GM12878 (cell line): ENCODE measurements around the gene CSMD2. TPM values are rescaled to one million over a fixed set of nuclear protein-coding genes. Genes with fewer than 3 reads are reported as not detected.

ENCODE experiments used
- BCL3 ChIP-seq: IDR thresholded peaks from 2 replicates; pipeline ENCODE4 v1.6.1; 2011; ENCODE audit warnings: borderline replicate concordance, low read depth, mild to moderate bottlenecking, moderate library complexity, low read length; ENCODE audit not compliant: insufficient read depth, poor library complexity, severe bottlenecking
- CBX5 ChIP-seq: sonication (generic); IDR thresholded peaks from 2 replicates; pipeline ENCODE4 v1.6.1; 2016; ENCODE audit warnings: low read depth, moderate library complexity, mild to moderate bottlenecking, inconsistent platforms
- CREB1 ChIP-seq: IDR thresholded peaks from 2 replicates; pipeline ENCODE4 v1.6.1; 2012; ENCODE audit warnings: low read depth, mild to moderate bottlenecking, inconsistent platforms
- CTCF ChIP-seq, 3 experiments: IDR thresholded peaks in 2 of 3; conservative IDR thresholded peaks in 1 of 3; 2 replicates each; pipeline ENCODE4 v1.5.1; 2011; ENCODE audit warnings: low read depth in 3 of 3, low read length in 3 of 3, mild to moderate bottlenecking in 3 of 3, control low read depth in 2 of 3, moderate library complexity in 2 of 3, inconsistent platforms in 1 of 3, mixed read lengths in 1 of 3; ENCODE audit not compliant: control insufficient read depth in 2 of 3, insufficient read depth in 1 of 3; ENCODE audit errors: extremely low read depth in 1 of 3
- ETV6 ChIP-seq, 2 experiments: fragments of 450-650 bp in 1 of 2; IDR thresholded peaks in 1 of 2; conservative IDR thresholded peaks in 1 of 2; 2 replicates each; pipeline ENCODE4 v1.6.1; 2014; ENCODE audit warnings: antibody characterized with exemption in 1 of 2, borderline replicate concordance in 1 of 2, low read depth in 1 of 2, mild to moderate bottlenecking in 1 of 2, moderate library complexity in 1 of 2
- NKRF ChIP-seq: fragments of 450-650 bp; conservative IDR thresholded peaks from 2 replicates; pipeline ENCODE4 v1.6.1; 2017; ENCODE audit warnings: mild to moderate bottlenecking, moderate library complexity
- PAX8 ChIP-seq: fragments of 450-650 bp; IDR thresholded peaks from 2 replicates; pipeline ENCODE4 v1.6.1; 2017; ENCODE audit warnings: mild to moderate bottlenecking, moderate library complexity
- PRDM15 ChIP-seq: fragments of 450-650 bp; formaldehyde crosslinking; IDR thresholded peaks from 2 replicates; pipeline ENCODE4 v1.4.0; 2020; ENCODE audit warnings: mild to moderate bottlenecking, moderate library complexity
- RB1 ChIP-seq: fragments of 450-650 bp; formaldehyde crosslinking; IDR thresholded peaks from 2 replicates; pipeline ENCODE4 v1.6.1; 2017; ENCODE audit warnings: mild to moderate bottlenecking, borderline replicate concordance
- SIX5 ChIP-seq: IDR thresholded peaks from 2 replicates; pipeline ENCODE4 v1.6.1; 2011; ENCODE audit warnings: mild to moderate bottlenecking, low read depth, low read length, moderate library complexity; ENCODE audit not compliant: severe bottlenecking
- SP1 ChIP-seq: IDR thresholded peaks from one replicate; pipeline ENCODE4 v1.6.1; 2011; ENCODE audit warnings: low read depth, low read length
- ZNF274 ChIP-seq: IDR thresholded peaks from one replicate; pipeline ENCODE4 v1.8.0; 2011; ENCODE audit not compliant: insufficient read length, insufficient read depth
- ZNF384 ChIP-seq: IDR thresholded peaks from 2 replicates; pipeline ENCODE4 v1.6.1; 2012; ENCODE audit warnings: low read depth, mild to moderate bottlenecking, low read length, improper control_type of control experiment, borderline replicate concordance
- ZNF687 ChIP-seq: fragments of 450-650 bp; IDR thresholded peaks from 2 replicates; pipeline ENCODE4 v1.6.1; 2017; ENCODE audit warnings: mild to moderate bottlenecking, moderate library complexity
- polyA plus RNA-seq, 11 experiments: library from polyadenylated mRNA; depleted of rRNA in 4 of 11; unstranded in 6 of 11; stranded (reverse) in 5 of 11; fragments of >200 nt; fragmentation: Nextera tagmentation in 4 of 11; fragmentation: Illumina TruSeq in 1 of 11; extraction: Ambion mirVana in 4 of 11; extraction: Trizol in 1 of 11; gene quantifications; 1 replicate in 1 of 11; 2 replicates in 10 of 11; pipeline versions ENCODE4 v1.2.1 to v1.2.3, GENCODE V29; 2011 to 2016; ENCODE audit warnings: inconsistent platforms in 2 of 11, missing spikeins in 2 of 11, low read depth in 1 of 11
- total RNA-seq, 4 experiments: library from RNA; depleted of rRNA in 3 of 4; stranded (reverse); fragments of >200 nt in 3 of 4; fragmentation: Illumina TruSeq in 1 of 4; extraction: Trizol in 1 of 4; gene quantifications; 2 replicates each; pipeline versions ENCODE4 v1.2.1 to v1.2.3, GENCODE V29; 2013 to 2021

Gene CSMD2
- total and polyA plus RNA-seq, 10 of the 15 experiments (the other 5 are each of a cell fraction or from before 2014, with no cell fraction given) = under 0.01 TPM; not detected in 9

GRCh38 chr1:33866281-33866680, 298.7 kb downstream of the CSMD2 start (continued):
- TF ChIP-seq PRDM15 (CRISPR knock-in tag) (no peak), RB1 (no peak), BCL3 (no peak), NKRF (no peak), PAX8 (no peak), ZNF687 (no peak), SP1 (no peak), ZNF384 (no peak), ETV6 (conservative IDR thresholded peaks at IDR 0.05 in 1 of 2, IDR thresholded peaks at IDR 0.05 in 1 of 2; ENCODE audit: borderline replicate concordance in 1 of 2, low read depth in 1 of 2) (no peak), CTCF (IDR thresholded peaks at IDR 0.05 in 2 of 3, conservative IDR thresholded peaks at IDR 0.05 in 1 of 3; ENCODE audit: control insufficient read depth in 2 of 3, extremely low read depth in 1 of 3, insufficient read depth in 1 of 3, low read depth in 3 of 3, low read length in 3 of 3) (no peak), SIX5 (no peak), CREB1 (no peak), ZNF274 (no peak), CBX5 (no peak)
- TF ChIP-seq, all 136 proteins: peak for 0
